Bronchial epithelial cell (primary cell): ENCODE measurements around the gene OSTN. TPM values are rescaled to one million over a fixed set of nuclear protein-coding genes. Genes with fewer than 3 reads are reported as not detected.

Experiments used
- DNase-seq: peaks from one replicate; pipeline ENCODE4 v3.0.0-alpha.2; 2010; ENCODE audit warnings: low read depth
- FAIRE-seq: peaks from 2 replicates; lab custom pipeline; 2011; peaks lifted over from hg19 to GRCh38; lab: Jason Lieb, UNC
- H3K27me3 ChIP-seq: 2 replicates; pipeline ENCODE4 v1.5.1; 2011; ENCODE audit warnings: low read length; ENCODE audit not compliant: control insufficient read depth, insufficient read depth
- H3K36me3 ChIP-seq: 2 replicates; pipeline ENCODE4 v1.5.1; 2011; ENCODE audit warnings: low read length; ENCODE audit not compliant: control insufficient read depth, insufficient read depth
- H3K4me3 ChIP-seq: 2 replicates; pipeline ENCODE4 v1.5.1; 2011; ENCODE audit warnings: mild to moderate bottlenecking, low read depth, low read length, control low read depth
- CTCF ChIP-seq: IDR thresholded peaks from 2 replicates; pipeline ENCODE4 v1.5.1; 2011; ENCODE audit warnings: mild to moderate bottlenecking, moderate library complexity, low read length, control low read depth, inconsistent platforms; ENCODE audit not compliant: insufficient read depth, severe bottlenecking
- total RNA-seq: library from RNA; depleted of rRNA; stranded (reverse); fragments of >200 nt; gene quantifications from 2 replicates; pipeline ENCODE4 v1.2.1, GENCODE V29; 2014

OSTN gene
- total RNA-seq, 1 donor from 2014 or later = not detected

- Histone ChIP-seq H3K4me3 (no peak overlapping the region), H3K36me3 (no peaks in the 10 kb centered on the region), H3K27me3 (no peaks in the 10 kb centered on the region)
- peak; percentile 6 for TF ChIP-seq CTCF
- DNase-seq (peak; percentile 11), FAIRE-seq (no peak)
These were observed 21.9 kb downstream of the OSTN start for GRCh38 chr3:191220908-191221307.

GRCh38 chr3:191221638-191222037, 22.6 kb downstream of the OSTN start:
- no peak for TF ChIP-seq CTCF
- H3K4me3 ChIP-seq = no peak overlapping the region
- FAIRE-seq (no peak), DNase-seq (no peak)
- no peaks in the 10 kb centered on the region for H3K27me3 ChIP-seq
- no peaks in the 10 kb centered on the region for H3K36me3 ChIP-seq

GRCh38 chr3:191227541-191227940, 28.5 kb downstream of the OSTN start:
- no peaks in the 10 kb centered on the region for H3K27me3 ChIP-seq
- DNase-seq = no peak
- no peaks in the 10 kb centered on the region for H3K36me3 ChIP-seq
- no peak for FAIRE-seq
- H3K4me3 ChIP-seq = no peak overlapping the region
- no peak for TF ChIP-seq CTCF

GRCh38 chr3:191234216-191234615, 35.2 kb downstream of the OSTN start:
- no peak for TF ChIP-seq CTCF
- no peak for FAIRE-seq
- H3K27me3 ChIP-seq = no peaks in the 10 kb centered on the region
- H3K36me3 ChIP-seq = no peaks in the 10 kb centered on the region
- H3K4me3 ChIP-seq = no peak overlapping the region
- no peak for DNase-seq

- H3K27me3 ChIP-seq = no peaks in the 10 kb centered on the region
- no peak for DNase-seq
- H3K36me3 ChIP-seq = no peaks in the 10 kb centered on the region
- H3K4me3 ChIP-seq = no peak overlapping the region
- no peak for FAIRE-seq
- no peak for TF ChIP-seq CTCF
These were observed 36.6 kb downstream of the OSTN start for GRCh38 chr3:191235331-191236314.
